BLaER1 treated with 17β-estradiol and CSF1 and Interleukin-3, amounts not matched to agents 10 nM and 100 nM (cell line): Measurements from ENCODE around the gene MSANTD1.

ENCODE experiments used
- H3K27ac ChIP-seq, 11 experiments: shearing (Covaris generic); formaldehyde crosslinking; 2 replicates each; pipeline ENCODE4 v1.8.1; 2022
- H3K27me3 ChIP-seq, 11 experiments: shearing (Covaris generic); formaldehyde crosslinking; 2 replicates each; pipeline ENCODE4 v1.8.1; 2022
- H3K36me3 ChIP-seq, 11 experiments: shearing (Covaris generic); formaldehyde crosslinking; 2 replicates each; pipeline ENCODE4 v1.8.1; 2022
- H3K4me1 ChIP-seq, 10 experiments: shearing (Covaris generic); formaldehyde crosslinking; 2 replicates each; pipeline ENCODE4 v1.8.1; 2022
- H3K4me2 ChIP-seq, 11 experiments: shearing (Covaris generic); formaldehyde crosslinking; 2 replicates each; pipeline ENCODE4 v1.8.1; 2022
- H3K4me3 ChIP-seq, 10 experiments: shearing (Covaris generic); formaldehyde crosslinking; 2 replicates each; pipeline ENCODE4 v1.8.1; 2022
- H3K9ac ChIP-seq, 11 experiments: shearing (Covaris generic); formaldehyde crosslinking; 2 replicates each; pipeline ENCODE4 v1.8.1; 2022
- H3K9me3 ChIP-seq, 11 experiments: shearing (Covaris generic); formaldehyde crosslinking; replicated peaks in 1 of 11; 2 replicates each; pipeline ENCODE4 v1.8.1; 2022
- H4K20me1 ChIP-seq, 11 experiments: shearing (Covaris generic); formaldehyde crosslinking; 2 replicates each; pipeline ENCODE4 v1.8.1; 2022
- Cebpa-rat ChIP-seq, 11 experiments: shearing (Covaris generic); IDR thresholded peaks; 2 replicates each; pipeline ENCODE4 v1.8.1; 2022

The MSANTD1 gene

DNA sequence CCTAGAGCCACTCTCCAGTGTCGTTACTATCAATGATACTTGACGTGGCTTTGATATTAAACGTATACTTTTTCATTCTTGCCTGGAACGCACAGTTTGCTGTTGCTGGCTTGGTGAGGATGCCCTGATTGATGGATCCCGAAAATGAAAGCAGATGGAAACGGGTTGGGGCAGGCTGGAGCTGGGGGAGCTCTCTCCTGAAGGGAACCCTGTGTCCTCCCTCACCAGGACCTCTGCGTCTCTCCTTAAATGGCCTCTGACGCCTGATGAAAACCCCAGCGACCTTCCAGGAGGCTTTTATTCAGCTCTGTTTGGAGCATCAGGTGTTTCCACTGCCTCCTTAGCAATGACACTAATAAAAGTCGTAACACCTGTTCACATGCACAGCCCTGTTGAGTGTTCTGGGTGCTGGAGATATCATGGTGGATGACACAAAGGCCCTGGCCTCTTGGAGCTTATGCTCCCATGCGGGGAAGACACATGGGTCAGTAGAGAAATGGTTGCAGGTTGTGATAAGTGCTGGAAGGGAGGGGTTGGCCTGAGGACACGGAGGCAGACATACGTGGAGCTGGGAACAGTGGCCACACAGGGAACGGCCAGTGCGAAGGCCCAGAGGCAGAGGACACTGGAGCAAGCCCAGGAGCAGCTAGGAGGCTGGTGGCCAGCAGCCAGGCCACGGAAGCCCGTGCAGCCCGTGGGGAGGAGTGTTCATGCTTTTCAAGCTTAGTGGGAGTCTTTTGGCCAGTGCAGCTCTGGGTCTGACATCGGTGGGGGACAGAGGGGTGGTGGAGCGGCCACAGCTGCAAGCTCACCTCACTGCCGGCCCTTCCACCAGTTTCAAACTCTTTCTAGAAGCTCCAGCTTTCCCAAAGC lies 7.5 kb downstream of the MSANTD1 start:
- Histone ChIP-seq H4K20me1 (peaks cover 0 to 35% (median 6%) of the 10 kb centered on the region in 11 experiments; a peak in 9 of 22 replicates), H3K4me3 (no peak overlapping the region), H3K36me3 (peaks cover 0 to 12% (median 0%) of the 10 kb centered on the region in 11 experiments; a peak in 4 of 22 replicates), H3K4me1 (peaks cover 22 to 61% (median 41%) of the 10 kb centered on the region in 10 experiments), H3K9me3 (no peaks in the 10 kb centered on the region), H3K27me3 (peaks cover 0 to 16% (median 0%) of the 10 kb centered on the region in 11 experiments; a peak in 5 of 22 replicates), H3K27ac (peak overlapping the region in 2 of 11 experiments; percentile 46 to 76; a peak in 4 of 22 replicates), H3K4me2 (peak overlapping the region in 10 of 11 experiments; percentile 41 to 97 (median 86); a peak in 19 of 22 replicates), H3K9ac (peak overlapping the region in 3 of 11 experiments; percentile 59 to 65 (median 62); a peak in 3 of 22 replicates)
- no peak for TF ChIP-seq Cebpa-rat (IDR thresholded peaks at IDR 0.05)

DNA sequence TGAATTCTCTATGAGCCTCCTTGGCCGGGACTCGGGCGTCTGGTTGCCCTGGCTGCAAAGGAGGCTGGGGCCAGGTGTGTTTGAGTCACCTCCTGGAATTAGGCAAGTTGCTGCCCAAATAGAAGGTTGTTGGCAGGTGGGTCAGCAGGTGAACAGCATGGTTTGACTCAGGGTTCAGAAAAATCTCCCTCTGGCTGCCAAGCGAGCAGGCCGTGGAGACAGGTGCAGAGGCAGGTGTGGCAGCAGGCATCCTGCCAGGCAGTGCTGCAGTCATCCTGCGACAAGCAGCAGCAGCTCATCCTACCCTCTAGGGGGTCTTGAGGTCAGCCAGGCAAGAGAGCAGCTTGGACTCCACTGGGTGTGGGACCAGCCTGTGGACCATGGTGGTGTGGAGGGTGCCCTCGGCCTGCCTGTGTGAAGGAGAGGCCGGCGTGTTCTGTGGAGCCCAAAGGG lies 8.2 kb downstream of the MSANTD1 start:
- H3K27ac ChIP-seq: peak overlapping the region in 7 of 11 experiments; percentile 15 to 76 (median 50); a peak in 11 of 22 replicates
- H3K4me3 ChIP-seq: no peak overlapping the region
- H4K20me1 ChIP-seq: peaks cover 0 to 29% (median 6%) of the 10 kb centered on the region in 11 experiments; a peak in 9 of 22 replicates
- peak overlapping the region in 5 of 11 experiments; percentile 29 to 65 (median 59); a peak in 11 of 22 replicates for H3K9ac ChIP-seq
- H3K9me3 ChIP-seq: no peaks in the 10 kb centered on the region
- H3K4me2 ChIP-seq: peak overlapping the region; percentile 41 to 97 (median 86); a peak in 21 of 22 replicates
- TF ChIP-seq Cebpa-rat (IDR thresholded peaks at IDR 0.05): no peak
- H3K4me1 ChIP-seq: peaks cover 15 to 61% (median 42%) of the 10 kb centered on the region in 10 experiments
- H3K36me3 ChIP-seq: peaks cover 0 to 12% (median 0%) of the 10 kb centered on the region in 11 experiments; a peak in 4 of 22 replicates
- H3K27me3 ChIP-seq: peaks cover 0 to 16% (median 0%) of the 10 kb centered on the region in 11 experiments; a peak in 5 of 22 replicates

DNA sequence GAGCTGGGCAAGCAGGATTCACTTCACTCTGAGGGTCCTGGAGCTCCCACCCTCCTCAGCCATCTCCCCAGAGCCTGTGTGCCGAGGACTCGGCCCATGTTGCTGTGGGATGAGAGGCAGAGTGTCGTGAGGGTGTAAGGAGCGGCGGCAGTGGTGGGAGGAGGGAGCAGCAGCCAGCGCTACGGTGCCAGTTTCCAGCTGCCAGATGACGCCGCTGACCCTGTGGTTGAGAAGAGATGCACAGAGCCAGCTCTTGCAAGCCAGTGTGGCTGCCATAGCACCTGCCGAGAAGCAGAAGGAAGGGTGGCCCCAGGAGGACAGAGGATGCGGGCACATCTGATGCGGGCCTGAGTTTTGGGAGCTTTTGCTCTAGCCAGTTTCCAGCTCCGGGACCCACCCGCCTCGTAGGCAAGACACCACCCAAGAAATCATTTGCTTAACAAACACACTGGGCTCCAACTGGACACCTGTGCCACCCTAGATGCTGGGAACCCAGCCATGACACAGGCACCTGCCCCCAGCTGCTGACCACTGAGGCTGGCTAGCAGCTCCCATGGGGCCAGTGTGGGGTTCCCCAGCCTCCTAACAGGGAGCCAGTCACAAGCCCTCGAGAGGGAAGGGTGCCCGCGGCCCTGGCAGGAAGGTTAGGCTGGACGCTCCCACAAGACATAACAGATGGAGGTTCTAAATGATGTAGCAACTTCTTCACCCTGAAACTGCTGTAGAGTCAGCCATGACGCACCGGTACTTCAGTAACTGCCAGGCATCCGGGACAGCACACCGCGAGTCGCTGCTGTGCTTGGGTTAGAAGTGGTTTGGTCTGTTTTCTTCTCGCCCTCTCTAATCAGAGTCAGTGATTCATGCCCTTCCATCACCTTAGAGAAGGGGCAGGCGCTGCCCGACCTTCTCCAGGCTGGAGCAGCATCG lies 8.9 kb downstream of the MSANTD1 start:
- Histone ChIP-seq H4K20me1 (peaks cover 0 to 28% (median 6%) of the 10 kb centered on the region in 11 experiments; a peak in 9 of 22 replicates), H3K27ac (peak overlapping the region in 8 of 11 experiments; percentile 32 to 76 (median 54); a peak in 15 of 22 replicates), H3K9ac (peak overlapping the region in 7 of 11 experiments; percentile 13 to 65 (median 45); a peak in 12 of 22 replicates), H3K36me3 (peaks cover 0 to 12% (median 0%) of the 10 kb centered on the region in 11 experiments; a peak in 4 of 22 replicates), H3K27me3 (peaks cover 0 to 16% (median 0%) of the 10 kb centered on the region in 11 experiments; a peak in 5 of 22 replicates), H3K4me3 (peak overlapping the region in 1 of 10 experiments; percentile 32; a peak in 1 of 20 replicates), H3K4me1 (peaks cover 15 to 65% (median 46%) of the 10 kb centered on the region in 10 experiments), H3K4me2 (peak overlapping the region; percentile 41 to 97 (median 86); a peak in 21 of 22 replicates), H3K9me3 (no peaks in the 10 kb centered on the region)
- TF ChIP-seq Cebpa-rat (IDR thresholded peaks at IDR 0.05): no peak

DNA sequence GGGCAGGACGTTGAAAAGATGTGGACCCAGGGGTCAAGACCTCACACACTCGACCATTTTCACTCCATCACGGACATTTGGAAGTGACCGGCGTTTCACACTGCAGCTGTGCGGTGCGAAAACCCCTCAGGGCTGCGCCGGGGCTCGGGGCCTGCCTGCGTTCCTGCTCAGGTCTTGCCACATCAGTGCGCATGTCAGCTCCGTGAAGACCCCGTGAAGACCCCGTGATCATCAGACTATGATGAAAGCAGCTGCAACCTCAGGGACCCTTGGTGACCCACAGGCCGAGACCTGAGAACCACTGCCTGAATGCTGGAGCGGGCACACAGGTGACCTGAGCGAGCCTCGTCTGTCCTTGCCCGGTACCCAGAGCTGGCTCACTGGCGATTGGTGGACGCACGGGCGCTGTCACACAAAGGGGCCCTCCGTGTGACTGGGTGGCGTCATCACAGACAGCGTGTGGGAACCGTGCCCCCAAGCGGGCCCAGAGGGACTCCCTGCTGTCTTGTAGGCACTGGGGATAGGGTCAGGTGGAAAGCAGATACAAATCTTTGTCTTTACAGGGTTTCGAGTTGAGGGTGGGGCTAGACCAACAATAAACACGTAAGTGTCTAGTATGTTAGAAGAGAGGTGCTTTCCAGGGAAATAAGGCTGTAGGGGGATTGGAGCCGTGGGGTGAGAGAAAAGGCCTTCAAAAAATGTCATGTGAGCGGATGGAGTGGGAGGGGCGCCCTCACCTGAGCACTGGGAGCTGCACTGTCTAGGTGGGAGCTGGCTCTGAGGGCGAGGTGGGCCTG lies 12.7 kb downstream of the MSANTD1 start:
- Histone ChIP-seq H3K4me2 (peak overlapping the region in 9 of 11 experiments; percentile 20 to 86 (median 65); a peak in 17 of 22 replicates), H3K9ac (peak overlapping the region in 1 of 11 experiments; percentile 2; a peak in 2 of 22 replicates), H3K9me3 (no peaks in the 10 kb centered on the region), H3K27ac (no peak overlapping the region), H4K20me1 (peaks cover 0 to 15% (median 6%) of the 10 kb centered on the region in 11 experiments; a peak in 8 of 22 replicates), H3K27me3 (peaks cover 0 to 16% (median 0%) of the 10 kb centered on the region in 11 experiments; a peak in 5 of 22 replicates), H3K4me3 (no peak overlapping the region), H3K36me3 (no peaks in the 10 kb centered on the region; a peak in 1 of 22 replicates), H3K4me1 (peaks cover 15 to 55% (median 40%) of the 10 kb centered on the region in 10 experiments)
- no peak for TF ChIP-seq Cebpa-rat (IDR thresholded peaks at IDR 0.05)

DNA sequence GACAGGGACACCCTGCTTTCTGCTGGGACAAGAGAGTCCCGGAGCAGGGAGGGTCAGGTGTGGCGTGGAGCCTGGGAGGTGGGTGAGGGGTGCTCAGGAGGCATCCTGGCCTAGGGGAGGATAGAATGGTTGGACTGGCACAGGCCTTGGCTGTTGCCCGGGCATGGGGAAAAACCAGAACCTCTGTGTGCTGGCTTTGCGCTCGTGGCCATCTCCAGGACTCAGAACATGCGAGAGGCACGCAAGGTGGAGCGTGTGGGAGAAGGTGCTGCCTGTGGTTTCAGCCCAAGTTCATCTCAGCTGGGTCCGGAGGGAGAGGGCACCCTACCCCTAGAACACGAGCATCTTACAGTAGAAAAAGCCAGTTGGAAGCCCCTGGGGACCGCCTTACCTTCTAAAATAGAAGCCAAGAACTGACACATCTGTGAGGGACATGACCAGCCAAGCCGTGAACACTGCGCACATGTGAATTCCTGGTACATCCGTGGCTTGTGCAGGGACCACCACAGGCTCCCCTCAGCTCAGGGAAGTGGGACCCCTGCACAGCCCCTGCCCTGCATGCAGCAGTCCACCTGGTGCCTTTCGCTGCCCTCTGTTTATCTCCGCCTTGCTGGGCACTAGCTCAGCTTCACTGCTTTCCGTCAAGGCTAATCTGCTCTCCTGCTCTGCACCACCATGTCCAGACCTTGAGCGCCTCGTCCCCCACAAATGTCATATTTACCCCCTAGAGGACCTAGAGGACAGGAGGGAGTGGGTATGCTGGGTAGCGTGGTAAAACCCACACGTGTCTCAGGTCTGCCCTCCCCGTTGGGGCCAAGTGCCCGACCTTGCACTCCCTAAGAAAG lies 13.5 kb downstream of the MSANTD1 start:
- Histone ChIP-seq H3K27ac (no peak overlapping the region), H3K4me3 (no peak overlapping the region), H3K9ac (peak overlapping the region in 3 of 11 experiments; percentile 2 to 20 (median 9); a peak in 3 of 22 replicates), H3K36me3 (no peaks in the 10 kb centered on the region), H3K4me1 (peaks cover 9 to 47% (median 32%) of the 10 kb centered on the region in 10 experiments), H4K20me1 (peaks cover 0 to 8% (median 1%) of the 10 kb centered on the region in 11 experiments; a peak in 8 of 22 replicates), H3K4me2 (peak overlapping the region in 9 of 11 experiments; percentile 20 to 86 (median 65); a peak in 17 of 22 replicates), H3K27me3 (peaks cover 0 to 10% (median 0%) of the 10 kb centered on the region in 11 experiments; a peak in 5 of 22 replicates), H3K9me3 (no peaks in the 10 kb centered on the region)
- TF ChIP-seq Cebpa-rat (IDR thresholded peaks at IDR 0.05): no peak

DNA sequence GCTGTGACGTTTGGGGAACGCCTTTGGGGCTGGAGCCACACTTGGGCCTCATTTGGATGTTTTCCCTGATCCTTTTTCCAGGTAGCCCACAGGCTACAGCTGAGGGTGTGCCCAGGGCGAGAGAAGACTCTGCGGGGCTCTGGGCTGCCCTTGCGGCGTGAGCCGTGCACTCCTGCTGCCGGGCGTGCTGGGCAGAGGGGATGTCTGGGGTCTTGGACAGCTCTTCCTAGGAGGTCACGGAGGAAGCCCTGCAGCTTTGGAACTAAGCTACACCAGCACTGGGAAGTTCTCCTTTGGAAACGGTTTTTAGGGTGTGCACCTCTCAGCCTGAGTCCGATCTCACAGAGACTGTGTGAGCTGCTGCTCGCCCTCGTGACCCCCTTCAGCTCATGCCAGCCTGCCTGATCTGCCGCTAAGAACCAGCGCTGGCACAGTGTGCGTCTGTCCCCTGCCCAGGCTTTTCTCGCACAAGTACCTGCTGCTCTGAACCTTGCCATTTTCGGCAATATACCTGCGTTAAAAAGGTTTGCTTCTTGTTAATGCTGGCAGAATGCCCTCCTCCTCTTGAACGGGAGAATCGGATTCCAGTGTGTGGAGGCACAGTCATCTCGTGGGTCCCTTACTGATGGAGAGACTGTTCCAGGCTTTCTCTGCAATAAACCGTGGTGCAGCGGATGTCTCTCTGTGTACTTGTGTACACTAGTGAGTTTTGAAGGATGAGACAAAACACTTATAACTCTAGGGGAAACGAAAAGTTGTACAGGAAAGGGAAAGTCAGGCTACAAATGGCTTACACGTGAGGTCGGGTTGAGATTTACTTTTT lies 14.3 kb downstream of the MSANTD1 start:
- Histone ChIP-seq H3K36me3 (no peaks in the 10 kb centered on the region), H3K4me1 (peaks cover under 1 to 38% (median 24%) of the 10 kb centered on the region in 10 experiments; a peak in 17 of 20 replicates), H3K9ac (peak overlapping the region in 2 of 11 experiments; percentile 2 to 9; a peak in 1 of 22 replicates), H4K20me1 (no peaks in the 10 kb centered on the region), H3K4me3 (no peak overlapping the region), H3K9me3 (no peaks in the 10 kb centered on the region), H3K27ac (no peak overlapping the region), H3K27me3 (peaks cover 0 to 2% (median 0%) of the 10 kb centered on the region in 11 experiments; a peak in 3 of 22 replicates), H3K4me2 (peak overlapping the region in 8 of 11 experiments; percentile 51 to 86 (median 68); a peak in 15 of 22 replicates)
- TF ChIP-seq Cebpa-rat (IDR thresholded peaks at IDR 0.05): no peak
